RKO (cell line): ENCODE measurements around the gene PTPRM.
A peak's percentile ranks its signal among the peaks of the same experiment; 100 is the strongest.

ENCODE experiments used
- DNase-seq: peaks from one replicate; pipeline ENCODE4 v3.0.0-alpha.2; 2016; ENCODE audit warnings: low spot score

Gene PTPRM

GRCh38 chr18:7899078-7899477 lies 332.0 kb downstream of the PTPRM start:
- DNase-seq = no peak

- no peak for DNase-seq
Observed at GRCh38 chr18:7900091-7900490, 333.0 kb downstream of the PTPRM start.

GRCh38 chr18:7901657-7902056 lies 334.5 kb downstream of the PTPRM start:
- DNase-seq = no peak

- DNase-seq = no peak
Observed at GRCh38 chr18:7902399-7902839, 335.3 kb downstream of the PTPRM start.

- DNase-seq = no peak
Observed at GRCh38 chr18:7904529-7904928, 337.4 kb downstream of the PTPRM start.

- no peak for DNase-seq
Observed at GRCh38 chr18:7908681-7909299, 341.7 kb downstream of the PTPRM start.

- DNase-seq = no peak
Observed at GRCh38 chr18:7914834-7915670, 347.9 kb downstream of the PTPRM start.

- no peak for DNase-seq
Observed at GRCh38 chr18:7918701-7919100, 351.6 kb downstream of the PTPRM start.

GRCh38 chr18:7919565-7919964 lies 352.4 kb downstream of the PTPRM start:
- no peak for DNase-seq

GRCh38 chr18:7921938-7922587 lies 354.9 kb downstream of the PTPRM start:
- DNase-seq = no peak

GRCh38 chr18:7923105-7923504 lies 356.0 kb downstream of the PTPRM start:
- DNase-seq = no peak

- no peak for DNase-seq
Observed at GRCh38 chr18:7924616-7925015, 357.5 kb downstream of the PTPRM start.

- no peak for DNase-seq
Observed at GRCh38 chr18:7926526-7926925, 359.4 kb downstream of the PTPRM start.

- DNase-seq = no peak
Observed at GRCh38 chr18:7927119-7927518, 360.0 kb downstream of the PTPRM start.

- DNase-seq = no peak
Observed at GRCh38 chr18:7931763-7932162, 364.6 kb downstream of the PTPRM start.

- DNase-seq = no peak
Observed at GRCh38 chr18:7937268-7937667, 370.2 kb downstream of the PTPRM start.

GRCh38 chr18:7939521-7939920 lies 372.4 kb downstream of the PTPRM start:
- DNase-seq = no peak

- DNase-seq = no peak
Observed at GRCh38 chr18:7940379-7940778, 373.3 kb downstream of the PTPRM start.

- DNase-seq = no peak
Observed at GRCh38 chr18:7940971-7941370, 373.9 kb downstream of the PTPRM start.

GRCh38 chr18:7941533-7941932 lies 374.4 kb downstream of the PTPRM start:
- no peak for DNase-seq

- peak; percentile 30 for DNase-seq
Observed at GRCh38 chr18:7945882-7946281, 378.8 kb downstream of the PTPRM start.

GRCh38 chr18:7946734-7947377 lies 379.7 kb downstream of the PTPRM start:
- DNase-seq = no peak
